ENCODE measurements around the gene RAB24. TPM values are rescaled to one million over a fixed set of nuclear protein-coding genes. Genes with fewer than 3 reads are reported as not detected.
"Not testable (repeated sequence)": the region's sequence is repeated elsewhere in the genome, so short reads cannot be mapped to it uniquely, and the experiment has no call there.

Gene RAB24
- total RNA-seq, 1 donor from 2014 or later, result 23.1 TPM

DNA sequence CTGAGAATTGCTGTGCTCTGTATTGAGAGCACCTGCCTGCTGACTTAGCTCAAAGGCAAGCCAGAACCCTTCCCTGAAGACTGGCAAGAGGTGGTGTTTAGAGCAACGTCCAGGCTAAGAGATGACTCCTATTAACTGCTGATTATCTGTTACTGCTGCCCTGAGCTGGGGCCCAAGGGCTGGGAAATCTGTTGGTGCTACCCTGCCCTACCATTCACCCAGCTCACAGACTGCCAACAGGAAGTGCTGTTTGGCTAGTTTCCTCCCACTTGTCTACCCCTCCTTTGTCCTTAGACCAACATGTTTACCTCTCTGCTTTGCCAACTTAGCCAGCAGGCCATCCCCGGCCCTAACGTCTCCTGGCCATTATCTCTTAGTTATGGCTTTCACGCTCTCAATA, 6.9 kb downstream of the RAB24 start:
- DNase-seq (ENCODE audit: low spot score), result no peak

DNA sequence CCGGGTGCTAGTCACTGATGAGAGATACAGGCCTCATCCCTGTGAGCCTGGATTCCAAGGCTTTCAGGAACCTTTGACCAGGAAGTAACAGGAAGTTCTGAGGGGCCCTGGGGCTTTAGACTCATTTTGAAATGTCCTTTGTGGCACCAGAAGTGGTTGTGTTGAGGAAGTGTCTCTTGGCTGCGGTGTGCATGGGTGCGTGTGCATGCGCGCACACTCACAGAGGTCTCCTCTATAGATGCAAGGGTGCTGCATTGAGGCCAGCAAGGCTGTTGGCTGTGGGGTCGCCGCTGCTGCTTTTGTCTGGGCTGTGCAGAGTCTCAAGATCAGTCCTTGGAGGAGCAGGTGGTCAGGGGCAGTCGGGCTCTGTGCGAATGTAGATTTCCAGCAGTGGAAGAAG, 7.6 kb downstream of the RAB24 start:
- DNase-seq (ENCODE audit: low spot score), result no peak

DNA sequence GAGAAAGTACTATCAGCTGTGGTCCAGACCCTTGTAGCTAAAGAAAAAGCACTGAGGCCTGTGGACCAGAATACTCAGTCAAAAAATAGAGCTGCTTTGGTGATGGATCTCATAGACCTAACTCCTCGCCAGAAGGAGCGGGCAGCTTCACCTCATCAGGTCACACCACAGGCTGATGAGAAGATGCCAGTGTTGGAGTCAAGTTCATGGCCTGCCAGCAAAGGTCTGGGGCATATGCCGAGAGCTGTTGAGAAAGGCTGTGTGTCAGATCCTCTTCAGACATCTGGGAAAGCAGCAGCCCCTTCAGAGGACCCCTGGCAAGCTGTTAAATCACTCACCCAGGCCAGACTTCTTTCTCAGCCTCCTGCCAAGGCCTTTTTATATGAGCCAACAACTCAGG, 8.9 kb downstream of the RAB24 start:
- DNase-seq (ENCODE audit: low spot score), result no peak

DNA sequence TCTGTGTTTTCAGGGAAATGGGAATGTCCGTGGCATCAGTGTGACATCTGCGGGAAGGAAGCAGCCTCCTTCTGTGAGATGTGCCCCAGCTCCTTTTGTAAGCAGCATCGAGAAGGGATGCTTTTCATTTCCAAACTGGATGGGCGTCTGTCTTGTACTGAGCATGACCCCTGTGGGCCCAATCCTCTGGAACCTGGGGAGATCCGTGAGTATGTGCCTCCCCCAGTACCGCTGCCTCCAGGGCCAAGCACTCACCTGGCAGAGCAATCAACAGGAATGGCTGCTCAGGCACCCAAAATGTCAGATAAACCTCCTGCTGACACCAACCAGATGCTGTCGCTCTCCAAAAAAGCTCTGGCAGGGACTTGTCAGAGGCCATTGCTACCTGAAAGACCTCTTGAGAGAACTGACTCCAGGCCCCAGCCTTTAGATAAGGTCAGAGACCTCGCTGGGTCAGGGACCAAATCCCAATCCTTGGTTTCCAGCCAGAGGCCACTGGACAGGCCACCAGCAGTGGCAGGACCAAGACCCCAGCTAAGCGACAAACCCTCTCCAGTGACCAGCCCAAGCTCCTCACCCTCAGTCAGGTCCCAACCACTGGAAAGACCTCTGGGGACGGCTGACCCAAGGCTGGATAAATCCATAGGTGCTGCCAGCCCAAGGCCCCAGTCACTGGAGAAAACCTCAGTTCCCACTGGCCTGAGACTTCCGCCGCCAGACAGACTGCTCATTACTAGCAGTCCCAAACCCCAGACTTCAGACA, 9.5 kb downstream of the RAB24 start:
- no peak for DNase-seq (ENCODE audit: low spot score)

DNA sequence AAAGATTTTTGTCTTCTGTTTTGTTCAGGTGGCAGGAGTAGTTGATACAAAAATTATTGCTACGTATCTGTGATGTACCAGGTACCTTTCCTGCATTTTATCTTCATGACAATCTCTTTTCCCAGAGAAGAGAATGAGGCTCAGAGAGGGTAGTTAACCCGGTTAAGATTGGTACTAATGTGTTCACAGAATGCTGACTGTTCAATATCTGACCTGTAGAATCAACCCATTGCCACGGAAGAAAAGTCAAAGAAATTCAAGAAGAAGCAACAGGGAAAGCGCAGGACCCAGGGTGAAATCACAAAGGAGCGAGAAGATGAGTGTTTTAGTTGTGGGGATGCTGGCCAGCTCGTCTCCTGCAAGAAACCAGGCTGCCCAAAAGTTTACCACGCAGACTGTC, 11.8 kb downstream of the RAB24 start:
- DNase-seq (ENCODE audit: low spot score), result no peak

DNA sequence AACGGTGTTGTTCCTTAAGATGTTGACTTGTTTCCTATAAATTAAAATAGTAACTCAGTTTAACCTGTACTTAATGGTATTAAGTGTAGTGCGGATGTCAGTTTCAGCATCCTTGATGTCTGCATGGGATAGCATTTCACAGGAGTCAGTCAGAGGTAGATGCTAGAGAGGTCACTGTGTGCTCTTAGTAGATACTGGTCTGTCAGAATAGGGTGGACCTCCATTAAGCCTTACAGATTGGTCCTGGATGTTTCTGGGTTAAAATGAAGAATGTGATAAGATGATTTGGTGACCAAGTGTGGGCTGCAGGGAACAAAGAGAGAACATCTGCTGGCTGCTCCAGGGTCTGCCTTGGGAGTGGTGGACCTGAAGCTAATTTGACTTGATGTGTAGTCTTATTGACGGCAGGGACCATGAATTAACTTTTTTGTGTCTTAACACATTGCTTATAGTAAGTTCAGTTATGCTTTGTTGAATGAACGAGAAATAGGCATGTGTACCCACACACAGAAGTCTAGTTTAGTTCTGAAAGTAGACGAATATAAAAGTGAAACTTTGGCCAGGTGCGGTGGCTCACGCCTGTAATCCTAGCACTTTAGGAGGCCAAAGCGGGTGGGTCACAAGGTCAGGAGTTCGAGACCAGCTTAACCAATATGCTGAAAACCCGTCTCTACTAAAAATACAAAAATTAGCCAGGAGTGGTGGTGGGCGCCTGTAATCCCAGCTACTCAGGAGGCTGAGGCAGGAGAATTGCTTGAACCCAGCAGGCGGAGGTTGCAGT, 12.5 kb downstream of the RAB24 start:
- DNase-seq (ENCODE audit: low spot score), result no peak

DNA sequence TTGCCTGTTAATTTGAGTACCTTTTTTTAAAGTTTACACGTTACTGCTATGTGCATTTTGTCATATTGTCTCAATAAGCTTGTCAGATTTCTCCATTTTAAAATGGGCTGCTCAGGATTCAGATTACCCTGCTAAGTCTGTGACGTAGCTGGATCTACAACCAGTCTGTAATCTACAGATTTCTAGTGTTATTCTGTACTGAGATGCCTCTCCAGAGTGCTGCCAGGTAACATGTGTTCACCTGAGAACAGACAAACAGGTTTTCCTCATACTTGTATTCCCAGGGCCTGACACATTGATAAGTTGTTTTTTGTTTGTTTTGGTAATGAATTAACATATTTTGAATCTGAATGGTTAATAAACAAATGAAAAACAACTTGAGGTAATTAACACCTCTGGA, 15.3 kb downstream of the RAB24 start:
- no peak for DNase-seq (ENCODE audit: low spot score)

DNA sequence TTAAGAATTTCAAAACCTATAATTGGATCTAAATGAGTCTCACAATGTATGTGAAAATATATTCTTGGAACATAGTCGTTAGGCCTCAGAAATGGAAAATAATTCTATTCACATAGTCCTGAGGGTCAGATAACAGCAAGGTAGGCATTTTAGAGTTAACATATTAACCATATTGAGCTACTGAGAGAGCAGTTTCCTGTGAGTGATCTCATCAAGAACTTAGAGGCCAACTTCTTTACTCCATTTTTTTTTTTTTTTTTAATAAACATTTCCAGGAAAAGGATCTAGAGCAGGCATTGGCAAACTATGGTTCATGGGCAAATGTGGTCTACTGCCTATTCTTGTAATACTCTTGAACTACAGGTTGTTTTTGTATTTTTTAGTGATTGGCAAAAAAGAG, 26.6 kb downstream of the RAB24 start:
- DNase-seq (ENCODE audit: low spot score), result no peak

DNA sequence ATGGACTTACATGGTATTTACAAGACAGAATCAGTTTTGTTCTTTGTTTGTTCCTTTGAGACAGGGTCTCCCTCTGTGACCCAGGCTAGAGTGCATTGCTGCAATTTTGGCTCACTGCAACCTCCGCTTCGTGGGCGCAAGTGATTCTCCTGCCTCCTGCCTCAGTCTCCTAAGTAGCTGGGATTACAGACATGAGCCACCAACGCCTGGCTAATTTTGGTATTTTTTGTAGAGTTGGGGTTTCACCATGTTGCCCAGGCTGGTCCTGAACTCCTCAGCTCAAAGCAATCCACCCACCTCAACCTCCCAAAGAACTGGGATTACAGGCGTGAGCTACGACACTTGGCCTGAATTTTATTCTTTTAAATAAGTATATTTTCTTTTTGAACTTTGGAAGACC, 27.6 kb downstream of the RAB24 start:
- no peak for DNase-seq (ENCODE audit: low spot score)

DNA sequence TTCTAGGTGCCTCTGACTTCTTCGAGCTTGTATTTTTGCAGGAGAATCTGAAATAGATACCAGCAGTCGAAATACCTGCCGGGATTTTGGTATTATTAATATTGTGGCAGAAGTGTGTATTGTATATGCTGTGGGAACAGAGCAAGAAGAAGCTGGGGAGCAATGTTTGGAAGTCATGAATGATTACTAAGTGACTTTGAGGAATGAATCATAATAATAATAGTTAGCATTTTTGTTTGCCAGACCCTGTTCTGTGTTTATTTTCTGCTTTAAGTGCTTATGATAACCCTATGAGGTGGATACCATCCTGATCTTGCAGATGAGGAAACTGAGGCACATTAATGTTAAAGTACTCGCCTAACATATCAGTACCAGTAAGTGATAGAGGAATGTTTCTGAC, 32.4 kb downstream of the RAB24 start:
- DNase-seq (ENCODE audit: low spot score), result no peak

DNA sequence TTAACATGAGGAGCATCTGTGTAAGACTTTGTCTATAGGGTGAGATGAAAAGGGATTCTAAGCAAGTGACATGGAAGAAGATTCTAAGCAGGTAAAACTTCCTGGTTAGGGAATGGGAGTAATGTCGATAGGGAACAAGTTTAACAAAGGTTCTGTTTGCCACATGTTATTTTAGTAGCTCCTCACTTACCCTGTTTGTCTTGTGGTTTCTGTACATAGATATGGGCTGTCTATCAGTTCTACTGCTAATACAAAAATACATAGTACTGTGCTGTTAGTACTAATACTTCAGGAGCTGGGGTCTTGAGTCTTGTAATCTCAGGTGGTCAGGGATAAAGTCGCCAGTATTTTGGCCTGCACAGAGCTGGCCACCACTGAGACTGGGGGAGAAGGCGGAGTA, 32.9 kb downstream of the RAB24 start:
- DNase-seq (ENCODE audit: low spot score), result no peak

DNA sequence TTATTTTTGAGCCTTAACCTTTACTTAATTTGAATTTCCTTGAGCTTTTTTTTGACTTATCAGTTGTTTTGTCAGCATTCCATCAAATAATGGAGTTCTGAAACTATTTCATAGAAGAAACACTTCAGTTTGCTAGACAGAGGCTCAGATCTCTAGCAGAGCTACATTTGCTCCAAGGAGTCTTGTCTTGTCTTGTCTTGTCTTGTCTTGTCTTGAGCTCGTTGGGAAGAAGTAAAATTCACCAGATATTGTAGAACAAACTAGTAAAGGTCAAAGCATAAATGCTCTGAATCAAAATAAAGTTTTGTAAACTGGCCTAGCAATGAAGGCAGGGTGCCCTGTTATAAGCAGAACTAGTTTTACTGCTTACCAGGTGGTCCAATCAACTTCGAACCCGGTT, 33.5 kb downstream of the RAB24 start:
- no peak for DNase-seq (ENCODE audit: low spot score)

DNA sequence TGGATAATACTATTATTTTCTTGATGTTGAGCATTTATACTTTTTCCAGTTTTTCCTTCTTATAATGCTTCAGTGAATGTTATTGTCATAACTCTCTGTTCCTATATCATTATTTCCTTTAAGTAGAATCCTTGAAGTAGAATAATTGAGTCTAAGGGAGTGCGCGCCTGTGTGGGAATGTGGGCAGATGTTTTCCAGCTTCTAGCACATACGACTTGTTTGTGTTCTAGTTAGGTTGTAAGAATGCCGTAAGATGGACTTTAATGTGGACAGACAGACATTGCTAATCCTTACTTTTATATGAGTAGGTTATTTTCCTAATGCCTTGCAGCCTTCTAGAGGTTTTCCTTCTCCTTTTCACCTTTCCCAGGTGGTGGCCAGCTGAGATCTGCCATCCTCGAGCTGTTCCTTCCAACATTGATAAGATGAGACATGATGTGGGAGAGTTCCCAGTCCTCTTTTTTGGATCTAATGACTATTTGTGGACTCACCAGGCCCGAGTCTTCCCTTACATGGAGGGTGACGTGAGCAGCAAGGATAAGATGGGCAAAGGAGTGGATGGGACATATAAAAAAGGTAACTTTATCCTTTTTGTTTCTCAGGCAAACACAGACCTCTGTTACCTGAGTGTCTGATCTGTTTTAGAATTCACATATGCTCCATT, 34.2 kb downstream of the RAB24 start:
- no peak for DNase-seq (ENCODE audit: low spot score)

DNA sequence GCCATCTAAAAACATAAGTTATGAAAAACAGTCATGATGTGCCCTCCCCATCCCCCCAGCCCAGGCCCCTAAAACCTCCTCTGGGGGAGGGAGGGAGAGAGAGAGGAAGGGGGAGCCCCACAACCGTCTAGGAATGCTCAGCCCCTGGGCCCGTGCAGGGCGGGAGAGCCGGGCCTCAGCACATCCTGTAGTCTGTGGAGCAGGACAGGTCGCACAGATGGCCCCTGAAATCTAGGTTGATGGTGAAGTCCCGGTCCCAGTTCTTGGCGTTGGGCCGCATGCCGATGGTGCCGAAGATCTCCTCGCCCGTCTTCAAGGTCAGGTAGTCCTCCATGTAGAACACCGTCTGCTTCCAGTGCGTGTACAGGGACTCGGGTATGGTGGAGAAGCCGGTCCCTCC, 38.1 kb downstream of the RAB24 start:
- no peak for DNase-seq (ENCODE audit: low spot score)

DNA sequence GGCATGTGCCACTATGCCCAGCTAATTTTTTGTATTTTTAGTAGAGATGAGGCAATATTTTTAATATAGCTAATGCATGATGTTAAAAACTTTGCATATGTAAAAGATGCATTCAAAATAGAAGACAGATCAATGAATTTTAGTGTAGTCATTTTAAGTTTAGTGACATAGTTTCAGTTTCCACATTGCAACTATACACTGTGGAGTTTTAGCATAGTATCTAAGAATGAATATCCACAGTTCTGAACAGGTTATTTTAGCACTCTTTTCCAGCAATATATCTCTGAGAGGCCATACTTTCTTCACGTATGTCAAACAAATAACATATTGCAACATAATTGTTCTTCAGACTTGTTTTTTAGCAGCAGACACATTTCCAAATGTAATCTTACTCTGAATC, 39.3 kb downstream of the RAB24 start:
- DNase-seq (ENCODE audit: low spot score), result no peak

DNA sequence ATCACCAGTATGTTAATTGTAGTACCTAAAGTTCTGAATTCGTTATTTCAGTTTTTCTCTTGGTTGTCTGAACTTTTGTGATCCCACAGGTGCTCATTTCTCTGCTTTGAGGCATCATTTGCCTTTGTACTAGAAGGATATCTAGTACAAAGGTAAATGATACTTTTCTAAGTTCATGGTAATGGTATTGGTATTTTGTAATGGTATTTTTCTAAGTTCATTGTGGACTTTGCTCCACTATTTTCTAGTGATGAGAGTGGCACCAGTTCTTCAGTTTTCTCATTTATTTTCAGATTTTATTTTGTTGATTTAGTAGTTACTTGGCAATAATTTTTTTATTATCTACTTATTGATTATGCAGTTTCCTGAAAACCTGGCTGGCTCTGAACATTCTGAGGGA, 42.0 kb downstream of the RAB24 start:
- no peak for DNase-seq (ENCODE audit: low spot score)

DNA sequence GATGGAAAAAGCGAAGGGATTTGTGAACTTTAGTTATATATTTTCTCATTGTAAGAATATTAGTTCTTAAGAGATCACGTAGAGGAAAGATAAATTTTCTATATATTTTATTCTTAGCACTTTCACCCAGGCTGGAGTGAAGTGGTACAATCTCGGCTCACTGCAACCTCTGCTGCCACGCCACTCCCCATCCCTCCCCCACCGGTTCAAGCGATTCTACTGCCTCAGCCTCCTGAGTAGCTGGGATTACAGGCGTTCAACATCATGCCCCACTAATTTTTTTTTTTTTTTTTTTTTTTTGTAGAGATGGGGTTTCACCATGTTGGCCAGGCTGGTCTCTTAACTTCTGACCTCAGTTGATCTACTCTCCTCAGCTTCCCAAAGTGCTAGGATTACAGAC, 42.6 kb downstream of the RAB24 start:
- DNase-seq (ENCODE audit: low spot score), result no peak

DNA sequence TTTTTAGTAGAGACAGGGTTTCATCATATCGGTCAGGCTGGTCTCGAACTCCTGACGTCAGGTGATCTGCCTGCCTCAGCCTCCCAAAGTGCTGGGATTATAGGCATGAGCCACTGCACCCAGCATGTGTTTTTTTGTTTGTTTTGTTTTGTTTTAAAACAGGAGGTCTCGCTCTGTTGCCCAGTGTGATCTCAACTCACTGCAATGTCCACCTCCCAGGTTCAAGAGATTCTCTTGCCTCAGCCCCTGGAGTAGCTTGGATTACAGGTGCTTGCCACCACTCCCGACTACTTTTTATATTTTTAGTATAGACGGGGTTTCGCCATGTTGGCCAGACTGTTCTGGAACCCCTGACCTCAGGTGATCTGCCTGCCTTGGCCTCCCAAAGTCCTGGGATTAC, 44.8 kb downstream of the RAB24 start:
- DNase-seq (ENCODE audit: low spot score), result not testable (repeated sequence)

DNA sequence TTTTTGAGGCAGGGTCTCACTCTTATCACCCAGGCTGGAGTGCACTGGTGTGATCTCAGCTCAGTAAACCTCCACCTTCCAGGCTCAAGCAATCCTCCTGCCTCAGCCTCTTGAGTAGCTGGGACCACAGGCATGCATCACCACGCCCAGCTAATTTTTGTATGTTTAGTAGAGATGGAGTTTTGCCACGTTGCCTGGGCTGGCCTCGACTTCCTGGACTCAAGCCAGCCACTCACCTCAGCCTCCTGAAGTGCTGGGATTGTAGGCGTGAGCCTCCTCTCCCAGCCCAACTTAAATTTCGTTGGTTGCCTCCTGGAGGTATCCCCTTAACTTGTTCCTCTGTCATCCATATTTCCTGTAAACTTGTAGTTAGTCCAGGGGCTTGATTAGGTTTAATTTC, 47.2 kb downstream of the RAB24 start:
- DNase-seq (ENCODE audit: low spot score), result no peak

DNA sequence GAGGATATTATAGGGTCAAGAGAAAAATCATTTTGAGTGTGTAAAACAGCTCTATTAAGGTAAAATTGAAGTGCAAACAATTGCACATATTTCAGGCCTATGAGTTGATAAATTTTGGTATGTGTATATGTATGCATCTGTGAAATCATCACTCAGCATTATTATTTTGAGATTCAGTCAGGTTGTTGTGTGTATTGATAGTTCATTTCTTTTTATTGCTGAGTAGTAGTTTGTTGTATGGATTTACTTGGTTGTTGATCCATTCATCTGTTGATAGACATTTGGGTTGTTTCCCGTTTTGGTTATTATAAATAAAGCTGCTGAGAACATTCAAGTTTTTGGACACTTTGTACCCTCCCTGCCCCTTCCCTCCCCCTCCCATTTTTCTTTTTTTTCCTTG, 50.3 kb downstream of the RAB24 start:
- no peak for DNase-seq (ENCODE audit: low spot score)

Measured in mesenteric fat pad (tissue), 1 donor.